ENCODE results near the gene KDM7A. TPM values are rescaled to one million over a fixed set of nuclear protein-coding genes. Genes with fewer than 3 reads are reported as not detected.
"Not testable (repeated sequence)": the region's sequence is repeated elsewhere in the genome, so short reads cannot be mapped to it uniquely, and the experiment has no call there.

The KDM7A gene
- total and polyA plus RNA-seq, 9 of the 15 experiments (the other 6 are each of a cell fraction or from before 2014, with no cell fraction given), result 0.90 to 8.4 (median 7.0) TPM

DNA sequence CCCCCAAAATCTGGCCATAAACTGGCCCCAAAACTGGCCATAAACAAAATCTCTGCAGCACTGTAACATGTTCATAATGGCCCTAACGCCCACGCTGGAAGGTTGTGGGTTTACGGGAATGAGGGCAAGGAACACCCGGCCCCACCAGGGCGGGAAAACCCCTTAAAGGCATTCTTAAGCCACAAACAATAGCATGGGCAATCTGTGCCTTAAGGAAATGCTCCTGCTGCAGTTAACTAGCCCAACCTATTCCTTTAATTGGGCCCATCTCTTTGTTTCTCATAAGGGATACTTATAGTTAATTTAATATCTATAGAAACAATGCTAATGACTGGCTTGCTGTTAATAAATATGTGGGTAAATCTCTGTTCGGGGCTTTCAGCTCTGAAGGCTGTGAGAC is 26.2 kb upstream of the KDM7A start:
- BruUV-seq (replicated peaks); H4K20me1 ChIP-seq (replicated peaks; ENCODE audit: control insufficient read depth, insufficient read depth, low read length); DNase-seq (ENCODE audit: extremely low read depth in 1 of 4, low spot score in 3 of 4); in situ Hi-C loops (cut with MboI); H3K4me2 ChIP-seq (ENCODE audit: insufficient read depth, low read length); H3K9me3 ChIP-seq (replicated peaks; ENCODE audit: control insufficient read depth, insufficient read depth, low read depth, low read length); H3K36me3 ChIP-seq (ENCODE audit: control insufficient read depth, insufficient read depth, low read length); FAIRE-seq; ATAC-seq; H3K9ac ChIP-seq (ENCODE audit: insufficient read depth in 1 of 2, low read depth in 2 of 2, low read length in 2 of 2); H3K4me3 ChIP-seq; CTCF ChIA-PET (ENCODE audit: low intra/inter-chr PET ratio); H3K9me1 ChIP-seq (ENCODE audit: control insufficient read depth, insufficient read depth, low read length); H3K79me2 ChIP-seq (ENCODE audit: control insufficient read depth, insufficient read depth, low read length); H2AFZ ChIP-seq (ENCODE audit: low read depth, low read length); H3K27ac ChIP-seq (ENCODE audit: extremely low read depth, low read depth, low read length); intact Hi-C loops (cut with micrococcal nuclease); H3K27me3 ChIP-seq (ENCODE audit: control insufficient read depth in 2 of 2, insufficient read depth in 2 of 2, low read length in 2 of 2): not testable (repeated sequence)
- peaks cover 6 to 12% of the 10 kb centered on the region in 2 experiments; a peak in 3 of 5 replicates for H3K4me1 ChIP-seq (replicated peaks in 1 of 2; ENCODE audit: control insufficient read depth in 2 of 2, insufficient read depth in 2 of 2, low read length in 2 of 2)
- 27% methylated on average over 6 of the region's 6 CpGs for WGBS (ENCODE audit: insufficient coverage, low coverage, missing lambda C conversion rate)
- TF ChIP-seq CBX5 (IDR thresholded peaks at IDR 0.05; ENCODE audit: borderline replicate concordance, low read depth) (0 out of 2 replicates have a peak, but pooled peaks have one; percentile 22), EGR1 (conservative IDR thresholded peaks at IDR 0.05) (0 out of 2 replicates have a peak, but pooled peaks have one; percentile 21)
- POLR2A ChIA-PET, result interaction anchor here (0.9 kb wide), 1 partner anchor 12 kb away, joined by 3 read pairs; no protein-coding TSS in a partner anchor

DNA sequence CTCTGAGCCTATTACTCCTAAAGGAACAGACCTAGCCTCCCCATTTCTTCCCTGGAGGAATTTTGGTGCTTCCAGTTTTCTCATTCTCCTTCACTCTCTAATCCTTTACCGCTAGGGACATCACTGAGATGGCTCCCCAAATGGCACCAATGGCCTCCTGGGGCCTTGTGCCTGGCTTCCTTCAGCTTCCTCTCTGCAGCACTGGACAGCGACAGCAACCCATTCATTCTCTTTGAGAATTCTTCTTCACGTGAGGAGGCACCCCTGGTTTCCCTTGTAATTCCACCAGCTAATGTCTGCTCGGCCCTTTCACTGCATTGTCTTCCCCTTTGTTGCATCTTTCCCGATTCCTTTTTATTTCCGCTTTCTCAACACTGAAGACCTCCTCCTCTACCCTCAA is 24.6 kb upstream of the KDM7A start:
- Histone ChIP-seq H3K27me3 (ENCODE audit: control insufficient read depth in 2 of 2, insufficient read depth in 2 of 2, low read length in 2 of 2) (no peaks in the 10 kb centered on the region), H3K9me1 (ENCODE audit: control insufficient read depth, insufficient read depth, low read length) (no peaks in the 10 kb centered on the region), H3K79me2 (ENCODE audit: control insufficient read depth, insufficient read depth, low read length) (no peaks in the 10 kb centered on the region), H3K4me3 (no peak overlapping the region), H3K9me3 (replicated peaks; ENCODE audit: control insufficient read depth, insufficient read depth, low read depth, low read length) (no peaks in the 10 kb centered on the region; the same call in 1 of the 2 replicates), H3K27ac (ENCODE audit: extremely low read depth, low read depth, low read length) (no peak overlapping the region), H4K20me1 (replicated peaks; ENCODE audit: control insufficient read depth, insufficient read depth, low read length) (no peaks in the 10 kb centered on the region), H3K9ac (ENCODE audit: insufficient read depth in 1 of 2, low read depth in 2 of 2, low read length in 2 of 2) (no peak overlapping the region), H3K36me3 (ENCODE audit: control insufficient read depth, insufficient read depth, low read length) (no peaks in the 10 kb centered on the region), H2AFZ (ENCODE audit: low read depth, low read length) (peak overlapping the region; percentile 14; the same call in 1 of the 2 replicates), H3K4me2 (ENCODE audit: insufficient read depth, low read length) (no peak overlapping the region), H3K4me1 (replicated peaks in 1 of 2; ENCODE audit: control insufficient read depth in 2 of 2, insufficient read depth in 2 of 2, low read length in 2 of 2) (peaks cover 11 to 18% of the 10 kb centered on the region in 2 experiments; a peak in 3 of 5 replicates)
- intact Hi-C loops (cut with micrococcal nuclease), result no loop called here
- BruUV-seq (replicated peaks), result no TSS peak
- POLR2A ChIA-PET, result interaction anchor here (0.9 to 1.3 kb wide), 4 partner anchors 9 to 74 kb away, joined by 3 to 10 read pairs (median 4); partner anchors contain the start of gene KDM7A
- WGBS (ENCODE audit: insufficient coverage, low coverage, missing lambda C conversion rate), result 30% methylated on average over 6 of the region's 6 CpGs
- in situ Hi-C loops (cut with MboI), result no loop called here
- ATAC-seq (peak; percentile 20; the same call in 2 of the 3 replicates), DNase-seq (ENCODE audit: extremely low read depth in 1 of 4, low spot score in 3 of 4) (no peak), FAIRE-seq (no peak)
- CTCF ChIA-PET (ENCODE audit: low intra/inter-chr PET ratio), result no interaction called here
- TF ChIP-seq CXXC5 (CRISPR knock-in tag; IDR thresholded peaks at IDR 0.05) (0 out of 2 replicates have a peak, but pooled peaks have one; percentile 11), ZNF717 (CRISPR knock-in tag; IDR thresholded peaks at IDR 0.05) (no peak), ZNF124 (CRISPR knock-in tag; IDR thresholded peaks at IDR 0.05) (0 out of 2 replicates have a peak, but pooled peaks have one; percentile 47), BHLHE40 (IDR thresholded peaks at IDR 0.05; ENCODE audit: low read length) (peak; percentile 45; the same call in 1 of the 2 replicates), NR3C1 (CRISPR knock-in tag; IDR thresholded peaks at IDR 0.05) (peak; percentile 57; the same call in 1 of the 2 replicates), MCM5 (IDR thresholded peaks at IDR 0.05; ENCODE audit: low read depth) (no peak), ZNF316 (IDR thresholded peaks at IDR 0.05) (peak; percentile 67)

All from K562 (cell line).